HEK293 (cell line): ENCODE measurements around the gene NKPD1.

ENCODE experiments used
- CTCF ChIA-PET: fragments of 350-600 bp; formaldehyde crosslinking; extraction: SDS; loops from one replicate; lab custom pipeline; 2021; ENCODE audit warnings: antibody characterized with exemption; lab: Yijun Ruan, JAX
- POLR2A ChIA-PET: fragments of 300-600 bp; formaldehyde crosslinking; extraction: SDS; loops from one replicate; lab custom pipeline; 2020; ENCODE audit warnings: antibody characterized with exemption, inconsistent platforms; lab: Yijun Ruan, JAX
- H3K27ac ChIP-seq: fragments of 200-500 bp; sonication (Bioruptor generic); 2 replicates; pipeline ENCODE4 v1.5.1; 2014; ENCODE audit warnings: low read depth, low read length, control low read depth, inconsistent platforms; ENCODE audit errors: extremely low read depth
- H3K36me3 ChIP-seq, 2 experiments: fragments of 200-500 bp in 1 of 2; sonication (Bioruptor generic) in 1 of 2; 1 replicate in 1 of 2; 2 replicates in 1 of 2; pipeline ENCODE4 v1.5.1; 2014 to 2017; ENCODE audit warnings: inconsistent platforms in 2 of 2, low read length in 2 of 2; ENCODE audit not compliant: control insufficient read depth in 2 of 2, insufficient read depth in 1 of 2
- H3K4me1 ChIP-seq: fragments of 200-500 bp; sonication (Bioruptor generic); 2 replicates; pipeline ENCODE4 v1.5.1; 2014; ENCODE audit warnings: mild to moderate bottlenecking, low read length, inconsistent platforms; ENCODE audit not compliant: control insufficient read depth, insufficient read depth
- H3K4me3 ChIP-seq: 2 replicates; pipeline ENCODE4 v1.5.1; 2011; ENCODE audit warnings: low read depth, mild to moderate bottlenecking, control low read depth, low read length, moderate library complexity
- H3K9me3 ChIP-seq: fragments of 200-500 bp; sonication (Bioruptor generic); 2 replicates; pipeline ENCODE4 v1.5.1; 2014; ENCODE audit warnings: low read depth, low read length, inconsistent platforms; ENCODE audit not compliant: control insufficient read depth, insufficient read depth
- EGR2 ChIP-seq: fragments of 450-650 bp; formaldehyde crosslinking; IDR thresholded peaks from 2 replicates; pipeline ENCODE4 v1.5.1; 2016; ENCODE audit warnings: low read depth, missing biosample characterization, missing genetic modification characterization
- GLI2 ChIP-seq: fragments of 450-650 bp; formaldehyde crosslinking; IDR thresholded peaks from 2 replicates; pipeline ENCODE4; 2017; ENCODE audit warnings: missing biosample characterization, missing genetic modification characterization, low read depth, borderline replicate concordance
- GLIS2 ChIP-seq: fragments of 450-650 bp; formaldehyde crosslinking; IDR thresholded peaks from 2 replicates; pipeline ENCODE4 v1.5.1; 2016; ENCODE audit warnings: missing biosample characterization, missing genetic modification characterization
- KLF7 ChIP-seq: fragments of 450-650 bp; formaldehyde crosslinking; IDR thresholded peaks from 2 replicates; pipeline ENCODE4 v1.5.1; 2016; ENCODE audit warnings: missing biosample characterization, missing genetic modification characterization, borderline replicate concordance
- MYNN ChIP-seq: fragments of 450-650 bp; formaldehyde crosslinking; IDR thresholded peaks from 2 replicates; pipeline ENCODE4 v1.5.1; 2016; ENCODE audit warnings: missing biosample characterization, missing genetic modification characterization, borderline replicate concordance
- PATZ1 ChIP-seq: fragments of 450-650 bp; formaldehyde crosslinking; IDR thresholded peaks from 2 replicates; pipeline ENCODE4 v1.5.1; 2016; ENCODE audit warnings: missing biosample characterization, missing genetic modification characterization
- PBX3 ChIP-seq: sonication (generic); formaldehyde crosslinking; IDR thresholded peaks from 2 replicates; pipeline ENCODE4 v1.8.1; 2022; ENCODE audit warnings: mild to moderate bottlenecking, moderate library complexity, missing genetic modification reagents
- SCRT1 ChIP-seq: fragments of 450-650 bp; formaldehyde crosslinking; IDR thresholded peaks from 2 replicates; pipeline ENCODE4 v1.5.1; 2016; ENCODE audit warnings: missing biosample characterization, missing genetic modification characterization, borderline replicate concordance
- SP2 ChIP-seq: fragments of 450-650 bp; formaldehyde crosslinking; IDR thresholded peaks from 2 replicates; pipeline ENCODE4 v1.5.1; 2016; ENCODE audit warnings: missing biosample characterization, missing genetic modification characterization
- SP7 ChIP-seq: fragments of 450-650 bp; formaldehyde crosslinking; IDR thresholded peaks from 2 replicates; pipeline ENCODE4 v1.5.1; 2016; ENCODE audit warnings: missing biosample characterization, missing genetic modification characterization
- ZBTB17 ChIP-seq: fragments of 450-650 bp; formaldehyde crosslinking; IDR thresholded peaks from 2 replicates; pipeline ENCODE4 v1.5.1; 2016; ENCODE audit warnings: missing biosample characterization, missing genetic modification characterization
- ZBTB49 ChIP-seq: fragments of 450-650 bp; formaldehyde crosslinking; IDR thresholded peaks from 2 replicates; pipeline ENCODE4 v1.5.1; 2016; ENCODE audit warnings: missing biosample characterization, missing genetic modification characterization, low read depth
- ZIC2 ChIP-seq: fragments of 450-650 bp; formaldehyde crosslinking; IDR thresholded peaks from 2 replicates; pipeline ENCODE4 v1.5.1; 2016; ENCODE audit warnings: missing biosample characterization, missing genetic modification characterization
- ZNF133 ChIP-seq: fragments of 450-650 bp; formaldehyde crosslinking; IDR thresholded peaks from 2 replicates; pipeline ENCODE4 v1.5.1; 2016; ENCODE audit warnings: missing biosample characterization, missing genetic modification characterization
- ZNF223 ChIP-seq: fragments of 450-650 bp; formaldehyde crosslinking; IDR thresholded peaks from 2 replicates; pipeline ENCODE4 v1.5.1; 2016; ENCODE audit warnings: missing biosample characterization, missing genetic modification characterization
- ZNF398 ChIP-seq: fragments of 450-650 bp; formaldehyde crosslinking; IDR thresholded peaks from 2 replicates; pipeline ENCODE4 v1.5.1; 2017; ENCODE audit warnings: missing biosample characterization, missing genetic modification characterization
- ZNF561 ChIP-seq: fragments of 450-650 bp; IDR thresholded peaks from 2 replicates; pipeline ENCODE4 v1.5.1; 2018; ENCODE audit warnings: missing biosample characterization, missing genetic modification characterization, borderline replicate concordance
- ZNF600 ChIP-seq: fragments of 450-650 bp; formaldehyde crosslinking; IDR thresholded peaks from 2 replicates; pipeline ENCODE4 v1.5.1; 2016; ENCODE audit warnings: missing biosample characterization, missing genetic modification characterization
- ZNF645 ChIP-seq: fragments of 450-650 bp; formaldehyde crosslinking; IDR thresholded peaks from 2 replicates; pipeline ENCODE4; 2016; ENCODE audit warnings: missing biosample characterization, missing genetic modification characterization
- ZNF677 ChIP-seq: fragments of 450-650 bp; IDR thresholded peaks from 2 replicates; pipeline ENCODE4 v1.5.0; 2018; ENCODE audit warnings: missing biosample characterization, mild to moderate bottlenecking, missing genetic modification characterization, moderate library complexity
- ZNF768 ChIP-seq: fragments of 450-650 bp; formaldehyde crosslinking; IDR thresholded peaks from 2 replicates; pipeline ENCODE4 v1.5.1; 2018; ENCODE audit warnings: missing biosample characterization, mild to moderate bottlenecking, missing genetic modification characterization

Gene NKPD1

DNA sequence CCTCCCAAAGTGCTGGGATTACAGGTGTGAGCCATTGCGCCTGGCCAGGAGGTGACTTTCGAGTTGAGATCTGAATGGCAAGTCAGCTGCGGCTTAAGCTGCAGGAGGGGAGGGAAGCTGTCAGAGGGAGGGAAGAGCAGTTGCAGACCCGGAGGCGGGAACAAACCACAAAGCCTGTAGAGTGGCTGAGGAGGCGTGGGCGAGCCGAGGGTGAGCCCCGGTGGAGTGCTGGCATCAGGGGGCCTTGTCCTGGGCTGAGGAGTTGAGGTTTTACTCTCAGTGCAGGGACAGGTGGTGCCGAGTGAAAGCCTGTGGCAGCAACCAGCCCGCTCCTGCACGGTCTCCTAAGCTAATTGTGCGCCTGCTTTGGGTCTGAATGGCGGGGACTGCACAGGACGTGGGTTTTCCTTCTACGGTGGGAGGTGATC, 43.6 kb downstream of the NKPD1 start (continued):
- TF ChIP-seq SP7 (peak; percentile 69), MYNN (tag by site-specific recombination) (no peak), ZNF398 (tag by site-specific recombination) (peak; percentile 70), EGR2 (tag by site-specific recombination) (peak; percentile 89), GLIS2 (0 out of 2 replicates have a peak, but pooled peaks have one; percentile 9), ZIC2 (tag by site-specific recombination) (peak; percentile 65), ZBTB17 (0 out of 2 replicates have a peak, but pooled peaks have one; percentile 26), SP2 (tag by site-specific recombination) (peak; percentile 37; the same call in 1 of the 2 replicates), ZNF600 (tag by site-specific recombination) (peak; percentile 46; the same call in 1 of the 2 replicates), ZNF561 (tag by site-specific recombination) (no peak)

- Histone ChIP-seq H3K4me1 (peaks cover 26% of the 10 kb centered on the region), H3K4me3 (no peak overlapping the region), H3K36me3 (no peaks in the 10 kb centered on the region; a peak in 1 of 3 replicates), H3K9me3 (no peaks in the 10 kb centered on the region), H3K27ac (no peak overlapping the region)
- no peak for TF ChIP-seq ZBTB49 (tag by site-specific recombination)
- peak; percentile 30; the same call in 1 of the 2 replicates for TF ChIP-seq ZIC2 (tag by site-specific recombination)
- no peak for TF ChIP-seq SCRT1 (tag by site-specific recombination)
- no peak for TF ChIP-seq ZNF645 (tag by site-specific recombination)
- no peak for TF ChIP-seq KLF7 (tag by site-specific recombination)
- POLR2A ChIA-PET = no interaction called here
- CTCF ChIA-PET = interaction anchor here (0.5 to 1.0 kb wide), 2 partner anchors 9 to 164 kb away, joined by 3 read pairs; no protein-coding TSS in a partner anchor
Observed at GRCh38 chr19:45115809-45116615, 44.8 kb downstream of the NKPD1 start.

DNA sequence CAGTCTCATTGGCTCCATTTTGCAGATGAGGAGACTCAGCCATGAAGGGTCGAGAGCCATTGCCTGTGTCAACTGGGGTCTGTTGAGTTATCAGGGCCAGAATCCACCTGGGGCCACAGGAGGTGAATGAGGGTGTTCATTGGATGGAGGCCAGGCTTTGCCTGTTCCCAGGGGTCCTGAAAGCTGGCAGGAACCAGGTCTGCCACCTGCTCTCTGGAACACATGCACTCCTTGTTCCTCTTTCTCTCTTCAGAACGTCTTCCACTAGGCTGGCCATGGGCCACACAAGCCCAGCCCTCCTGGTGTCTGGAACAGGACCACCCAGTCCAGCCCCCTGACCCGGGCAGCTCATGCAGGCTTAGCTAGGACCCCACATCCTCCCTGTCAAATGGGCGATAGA, 46.7 kb downstream of the NKPD1 start:
- H3K27ac ChIP-seq = no peak overlapping the region
- H3K9me3 ChIP-seq = no peaks in the 10 kb centered on the region
- ChIA-PET CTCF (interaction anchor here (0.7 to 3.8 kb wide), 3 partner anchors 11 to 167 kb away, joined by 3 to 14 read pairs (median 4); no protein-coding TSS in a partner anchor), POLR2A (interaction anchor here (1.3 kb wide), 1 partner anchor 10 kb away, joined by 4 read pairs; no protein-coding TSS in a partner anchor)
- H3K4me3 ChIP-seq = no peak overlapping the region
- H3K36me3 ChIP-seq = no peaks in the 10 kb centered on the region; a peak in 1 of 3 replicates
- H3K4me1 ChIP-seq = peaks cover 26% of the 10 kb centered on the region
- no peak for TF ChIP-seq PATZ1 (tag by site-specific recombination)
- no peak for TF ChIP-seq KLF7 (tag by site-specific recombination)
- TF ChIP-seq ZNF677 (tag by site-specific recombination) = no peak
- no peak for TF ChIP-seq ZNF768
- no peak for TF ChIP-seq PBX3 (CRISPR knock-in tag)
- TF ChIP-seq ZNF561 (tag by site-specific recombination) = no peak
- no peak for TF ChIP-seq GLI2
- no peak for TF ChIP-seq ZNF223 (tag by site-specific recombination)
- TF ChIP-seq ZNF133 (tag by site-specific recombination) = no peak
